Neural progenitor cell (in vitro differentiated cells): Measurements from ENCODE around the gene AP4M1.

ENCODE experiments used
- EZH2 ChIP-seq: fragments of 200-600 bp; sonication (generic); IDR thresholded peaks from 2 replicates; pipeline ENCODE4 v1.6.1; 2017; ENCODE audit warnings: antibody characterized with exemption, mild to moderate bottlenecking, moderate library complexity
- TF ChIP-seq, protein P1 (sequence below): fragments of 200-600 bp; sonication (generic); IDR thresholded peaks from 2 replicates; pipeline ENCODE4 v1.5.1; 2017; ENCODE audit warnings: antibody characterized with exemption, mild to moderate bottlenecking

GRCh38 chr7:100088621-100089457 is 12.6 kb upstream of the AP4M1 start, which contains the start of gene COPS6:
- TF ChIP-seq, protein P1, sequence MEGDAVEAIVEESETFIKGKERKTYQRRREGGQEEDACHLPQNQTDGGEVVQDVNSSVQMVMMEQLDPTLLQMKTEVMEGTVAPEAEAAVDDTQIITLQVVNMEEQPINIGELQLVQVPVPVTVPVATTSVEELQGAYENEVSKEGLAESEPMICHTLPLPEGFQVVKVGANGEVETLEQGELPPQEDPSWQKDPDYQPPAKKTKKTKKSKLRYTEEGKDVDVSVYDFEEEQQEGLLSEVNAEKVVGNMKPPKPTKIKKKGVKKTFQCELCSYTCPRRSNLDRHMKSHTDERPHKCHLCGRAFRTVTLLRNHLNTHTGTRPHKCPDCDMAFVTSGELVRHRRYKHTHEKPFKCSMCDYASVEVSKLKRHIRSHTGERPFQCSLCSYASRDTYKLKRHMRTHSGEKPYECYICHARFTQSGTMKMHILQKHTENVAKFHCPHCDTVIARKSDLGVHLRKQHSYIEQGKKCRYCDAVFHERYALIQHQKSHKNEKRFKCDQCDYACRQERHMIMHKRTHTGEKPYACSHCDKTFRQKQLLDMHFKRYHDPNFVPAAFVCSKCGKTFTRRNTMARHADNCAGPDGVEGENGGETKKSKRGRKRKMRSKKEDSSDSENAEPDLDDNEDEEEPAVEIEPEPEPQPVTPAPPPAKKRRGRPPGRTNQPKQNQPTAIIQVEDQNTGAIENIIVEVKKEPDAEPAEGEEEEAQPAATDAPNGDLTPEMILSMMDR: no peak
- no peak for TF ChIP-seq EZH2
